ES-I3 (cell line): ENCODE data around the gene CDC42EP4.

Experiments used
- H3K36me3 ChIP-seq: 2 replicates; pipeline ENCODE4 v1.6.1; 2013; ENCODE audit warnings: mild to moderate bottlenecking, low read length, control low read depth, moderate library complexity; ENCODE audit not compliant: insufficient read depth
- H3K4me1 ChIP-seq: 2 replicates; pipeline ENCODE4 v1.6.1; 2013; ENCODE audit warnings: mild to moderate bottlenecking, control low read depth, low read length; ENCODE audit not compliant: insufficient read depth
- H3K9ac ChIP-seq: 2 replicates; pipeline ENCODE4 v1.6.1; 2013; ENCODE audit warnings: low read depth, mild to moderate bottlenecking, low read length, moderate library complexity
- H3K9me3 ChIP-seq: 2 replicates; pipeline ENCODE4 v1.6.1; 2013; ENCODE audit warnings: mild to moderate bottlenecking, low read length, moderate library complexity; ENCODE audit not compliant: control insufficient read depth, insufficient read depth

The CDC42EP4 gene

DNA sequence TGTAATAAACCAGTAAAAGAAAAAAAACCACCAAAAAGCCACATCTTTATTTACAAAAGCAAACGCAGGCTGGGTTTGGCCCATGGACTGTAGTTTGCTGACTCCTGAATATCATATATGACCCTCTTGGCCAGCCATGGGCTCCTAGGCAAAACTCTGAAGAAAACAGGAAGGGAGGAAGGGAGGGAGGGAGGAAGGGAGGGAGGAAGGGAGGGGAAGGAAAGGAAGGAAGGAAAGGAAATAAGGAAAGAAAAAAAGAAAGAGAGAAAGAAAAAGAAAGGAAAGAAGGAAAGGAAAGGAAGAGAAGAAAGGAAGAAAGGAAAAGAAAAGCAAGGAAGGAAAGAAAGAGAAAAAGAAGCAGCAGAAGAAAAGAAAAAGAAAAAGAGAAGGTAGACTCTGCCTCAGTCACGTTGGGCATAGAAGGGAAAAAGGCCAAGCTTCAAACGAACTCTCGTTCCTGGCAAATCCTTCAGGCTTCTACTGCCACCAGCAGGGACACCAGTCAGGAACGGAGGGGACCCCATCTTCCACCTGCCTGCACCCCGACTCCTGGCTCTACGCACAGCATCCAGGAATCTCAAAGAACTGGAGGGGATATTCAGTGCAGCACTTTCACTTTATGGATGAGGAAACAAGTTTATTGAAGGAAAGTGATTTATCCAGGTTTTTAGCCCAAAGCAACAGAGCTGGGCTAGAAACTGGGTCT, 22.1 kb downstream of the CDC42EP4 start:
- H3K9me3 ChIP-seq = no peaks in the 10 kb centered on the region
- no peak overlapping the region for H3K9ac ChIP-seq
- peaks cover 4% of the 10 kb centered on the region; the same call in 1 of the 2 replicates for H3K36me3 ChIP-seq
- peaks cover 18% of the 10 kb centered on the region; the same call in 1 of the 2 replicates for H3K4me1 ChIP-seq

DNA sequence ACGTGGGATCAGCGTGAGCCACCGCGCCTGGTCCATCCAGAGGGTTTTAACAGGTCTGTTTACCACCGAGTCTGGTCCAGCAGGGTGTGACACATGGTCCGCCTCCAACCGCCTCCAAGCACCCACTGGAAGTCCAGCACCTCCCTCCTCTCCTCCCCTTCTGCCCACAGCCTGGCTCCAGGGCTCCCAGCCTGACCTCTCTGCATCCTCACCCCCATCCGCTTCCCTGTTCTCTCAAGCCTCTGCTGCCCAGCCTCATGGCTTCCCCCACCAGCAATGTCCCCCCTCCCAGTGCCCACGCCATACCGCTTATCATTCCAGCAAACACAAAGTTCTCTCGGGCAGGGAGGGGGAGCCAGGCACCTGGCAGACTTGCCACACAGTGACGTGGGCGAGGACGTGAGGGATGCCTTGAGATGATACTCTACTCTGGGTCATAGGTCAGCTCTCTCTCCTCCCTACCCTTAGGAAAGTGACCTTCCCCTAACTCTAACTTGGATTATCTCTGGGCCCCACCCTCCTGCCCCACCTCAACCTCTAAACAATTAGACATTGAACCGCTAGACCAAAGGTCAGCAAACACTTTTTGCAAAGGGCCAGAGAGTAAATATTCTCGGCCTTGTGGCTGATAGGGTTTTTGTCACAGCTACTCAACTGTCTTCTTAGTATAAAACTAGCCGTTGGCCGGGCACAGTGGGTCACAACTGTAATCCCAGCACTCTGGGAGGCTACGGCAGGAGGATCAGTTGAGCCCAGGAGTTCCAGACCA, 23.1 kb downstream of the CDC42EP4 start:
- Histone ChIP-seq H3K9me3 (no peaks in the 10 kb centered on the region), H3K9ac (no peak overlapping the region), H3K4me1 (peaks cover 22% of the 10 kb centered on the region; the same call in 1 of the 2 replicates), H3K36me3 (peaks cover 4% of the 10 kb centered on the region; the same call in 1 of the 2 replicates)

DNA sequence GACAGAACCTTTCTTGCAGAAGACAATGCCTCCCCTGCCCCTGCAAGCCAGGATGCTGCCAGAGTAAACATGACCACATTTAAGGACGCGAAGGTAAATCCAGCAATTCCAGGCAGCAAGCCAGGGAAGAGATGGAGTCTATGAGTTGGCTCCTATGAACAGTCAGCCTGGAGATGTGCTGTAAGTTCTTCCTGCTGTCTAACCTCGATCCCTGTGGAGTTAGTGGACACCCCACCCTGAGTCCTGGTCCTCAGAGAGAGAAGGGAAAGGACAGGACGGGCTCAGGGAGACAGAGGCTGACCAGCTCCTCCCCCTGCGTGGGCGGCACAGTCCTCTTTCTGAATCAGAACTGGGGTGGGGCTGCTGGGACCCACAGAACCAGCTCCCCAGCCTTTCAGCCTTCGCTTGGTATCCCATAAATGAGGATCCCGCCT, 24.9 kb downstream of the CDC42EP4 start:
- Histone ChIP-seq H3K4me1 (peaks cover 20% of the 10 kb centered on the region; the same call in 1 of the 2 replicates), H3K9me3 (no peaks in the 10 kb centered on the region), H3K9ac (no peak overlapping the region), H3K36me3 (peaks cover 4% of the 10 kb centered on the region; the same call in 1 of the 2 replicates)

- Histone ChIP-seq H3K9ac (no peak overlapping the region), H3K36me3 (peaks cover 4% of the 10 kb centered on the region; the same call in 1 of the 2 replicates), H3K9me3 (no peaks in the 10 kb centered on the region), H3K4me1 (peaks cover 13% of the 10 kb centered on the region; the same call in 1 of the 2 replicates)
Observed at GRCh38 chr17:73285916-73286862, 25.6 kb downstream of the CDC42EP4 start.

GRCh38 chr17:73285603-73285908, 26.2 kb downstream of the CDC42EP4 start:
- Histone ChIP-seq H3K9ac (no peak overlapping the region), H3K4me1 (peaks cover 10% of the 10 kb centered on the region; the same call in 1 of the 2 replicates)

DNA sequence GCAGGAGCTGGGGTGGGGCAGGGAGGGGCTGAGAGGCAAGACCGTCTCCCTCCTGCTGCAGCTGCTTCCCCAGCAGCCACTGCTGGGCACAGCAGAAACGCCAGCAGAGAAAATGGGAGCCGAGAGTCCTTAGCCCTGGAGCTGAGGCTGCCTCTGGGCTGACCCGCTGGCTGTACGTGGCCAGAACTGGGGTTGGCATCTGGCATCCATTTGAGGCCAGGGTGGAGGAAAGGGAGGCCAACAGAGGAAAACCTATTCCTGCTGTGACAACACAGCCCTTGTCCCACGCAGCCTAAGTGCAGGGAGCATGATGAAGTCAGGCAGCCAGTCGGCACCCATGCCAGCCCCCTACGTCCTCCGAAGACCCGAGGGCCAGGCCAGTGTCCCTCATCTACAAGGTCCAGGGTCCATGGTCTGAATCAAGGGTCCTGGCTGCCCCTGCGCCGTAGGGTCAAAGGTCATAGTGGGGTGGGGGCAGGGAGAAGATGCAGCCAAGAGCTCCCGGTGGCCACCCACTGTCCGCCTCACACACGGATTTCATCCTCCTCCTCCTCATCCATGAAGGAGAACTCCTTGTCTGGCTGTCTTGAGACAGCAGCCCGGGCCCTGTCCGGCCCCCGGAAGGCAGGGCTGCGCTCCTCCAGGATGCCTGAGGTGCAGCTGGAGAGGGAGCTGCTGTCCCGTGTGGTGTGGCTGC, 26.7 kb downstream of the CDC42EP4 start:
- Histone ChIP-seq H3K36me3 (peaks cover 4% of the 10 kb centered on the region; the same call in 1 of the 2 replicates), H3K4me1 (peaks cover 10% of the 10 kb centered on the region; the same call in 1 of the 2 replicates), H3K9me3 (no peaks in the 10 kb centered on the region), H3K9ac (no peak overlapping the region)

More at GRCh38 chr17:73285603-73285908, 26.2 kb downstream of the CDC42EP4 start:
- Histone ChIP-seq H3K36me3 (peaks cover 4% of the 10 kb centered on the region; the same call in 1 of the 2 replicates), H3K9me3 (no peaks in the 10 kb centered on the region)

- Histone ChIP-seq H3K4me1 (peaks cover 10% of the 10 kb centered on the region; the same call in 1 of the 2 replicates), H3K9ac (no peak overlapping the region)
Observed at GRCh38 chr17:73284354-73284753, 27.4 kb downstream of the CDC42EP4 start.

GRCh38 chr17:73283841-73284282, 27.9 kb downstream of the CDC42EP4 start:
- Histone ChIP-seq H3K9ac (no peak overlapping the region), H3K36me3 (peaks cover 4% of the 10 kb centered on the region; the same call in 1 of the 2 replicates)

More at GRCh38 chr17:73284354-73284753, 27.4 kb downstream of the CDC42EP4 start:
- Histone ChIP-seq H3K36me3 (peaks cover 4% of the 10 kb centered on the region; the same call in 1 of the 2 replicates), H3K9me3 (no peaks in the 10 kb centered on the region)

DNA sequence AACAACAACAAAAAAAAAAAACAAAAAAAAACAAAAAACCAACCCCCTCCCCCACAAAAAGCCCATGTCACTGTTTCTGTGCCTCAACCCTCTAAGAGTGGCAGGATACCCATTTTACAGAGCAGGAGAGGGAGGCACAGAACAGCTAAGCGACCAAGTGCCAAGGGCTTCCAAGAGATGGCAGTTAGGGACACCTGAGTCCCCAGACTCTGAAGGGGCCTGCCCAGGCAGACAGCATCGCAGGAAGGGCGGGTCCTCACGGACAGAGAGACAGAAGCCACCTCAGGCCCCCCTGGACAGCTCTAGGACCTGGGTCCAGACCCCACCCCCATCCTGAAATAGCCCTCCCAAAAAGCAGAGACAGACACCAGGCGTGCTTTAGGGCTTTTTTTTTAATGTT, 28.6 kb downstream of the CDC42EP4 start:
- H3K9ac ChIP-seq = no peak overlapping the region
- H3K4me1 ChIP-seq = peaks cover 10% of the 10 kb centered on the region; the same call in 1 of the 2 replicates
- peaks cover 4% of the 10 kb centered on the region; the same call in 1 of the 2 replicates for H3K36me3 ChIP-seq
- no peaks in the 10 kb centered on the region for H3K9me3 ChIP-seq

More at GRCh38 chr17:73283841-73284282, 27.9 kb downstream of the CDC42EP4 start:
- peaks cover 10% of the 10 kb centered on the region; the same call in 1 of the 2 replicates for H3K4me1 ChIP-seq
- no peaks in the 10 kb centered on the region for H3K9me3 ChIP-seq

GRCh38 chr17:73282629-73283028, 29.2 kb downstream of the CDC42EP4 start:
- H3K9me3 ChIP-seq = no peaks in the 10 kb centered on the region
- peaks cover 4% of the 10 kb centered on the region; the same call in 1 of the 2 replicates for H3K36me3 ChIP-seq
- H3K4me1 ChIP-seq = peaks cover 10% of the 10 kb centered on the region; the same call in 1 of the 2 replicates
- H3K9ac ChIP-seq = no peak overlapping the region

DNA sequence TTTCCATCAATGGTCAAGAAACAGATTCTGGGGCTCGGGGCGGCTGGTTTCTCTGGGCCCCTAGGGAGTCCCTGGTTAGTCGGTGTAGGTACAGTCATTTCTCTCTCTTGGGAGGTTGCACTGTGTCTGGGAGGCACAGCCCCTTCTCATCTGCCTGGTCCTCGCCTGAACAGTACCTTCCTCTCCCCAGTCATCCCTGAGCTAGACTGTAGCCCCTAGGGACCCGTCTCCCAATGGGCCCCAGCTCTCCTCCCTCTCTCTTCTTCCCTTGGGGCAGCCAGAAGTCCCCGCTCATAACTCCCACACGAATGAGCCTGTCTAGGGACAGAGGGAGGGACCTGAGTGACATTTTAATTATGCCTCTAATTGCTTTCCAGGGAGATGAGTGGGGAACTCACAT, 29.9 kb downstream of the CDC42EP4 start:
- H3K4me1 ChIP-seq = peaks cover 10% of the 10 kb centered on the region; the same call in 1 of the 2 replicates
- H3K36me3 ChIP-seq = peaks cover 4% of the 10 kb centered on the region; the same call in 1 of the 2 replicates
- H3K9ac ChIP-seq = no peak overlapping the region

DNA sequence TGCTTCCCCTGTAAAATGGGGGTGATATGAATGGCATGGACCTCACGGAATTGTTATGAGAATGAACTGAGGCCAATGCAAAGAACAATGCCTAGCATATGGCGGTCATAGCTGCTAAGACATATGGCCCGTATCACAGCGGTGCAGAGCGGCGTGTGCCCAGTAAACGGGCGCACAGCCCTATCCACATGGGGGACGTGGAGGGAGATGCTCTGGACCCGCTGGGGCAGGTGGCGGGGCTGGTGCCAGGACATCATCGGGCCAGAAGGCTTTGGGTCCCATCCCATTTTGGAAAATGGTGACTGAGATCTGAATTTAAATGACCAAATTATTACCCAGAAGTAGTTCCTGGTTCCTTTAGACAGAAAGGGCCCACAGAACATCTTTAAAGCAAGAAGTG, 31.6 kb downstream of the CDC42EP4 start:
- Histone ChIP-seq H3K36me3 (no peaks in the 10 kb centered on the region), H3K9me3 (no peaks in the 10 kb centered on the region), H3K9ac (no peak overlapping the region), H3K4me1 (peaks cover 10% of the 10 kb centered on the region; the same call in 1 of the 2 replicates)

More for the DNA sequence above, 29.9 kb downstream of the CDC42EP4 start:
- no peaks in the 10 kb centered on the region for H3K9me3 ChIP-seq

DNA sequence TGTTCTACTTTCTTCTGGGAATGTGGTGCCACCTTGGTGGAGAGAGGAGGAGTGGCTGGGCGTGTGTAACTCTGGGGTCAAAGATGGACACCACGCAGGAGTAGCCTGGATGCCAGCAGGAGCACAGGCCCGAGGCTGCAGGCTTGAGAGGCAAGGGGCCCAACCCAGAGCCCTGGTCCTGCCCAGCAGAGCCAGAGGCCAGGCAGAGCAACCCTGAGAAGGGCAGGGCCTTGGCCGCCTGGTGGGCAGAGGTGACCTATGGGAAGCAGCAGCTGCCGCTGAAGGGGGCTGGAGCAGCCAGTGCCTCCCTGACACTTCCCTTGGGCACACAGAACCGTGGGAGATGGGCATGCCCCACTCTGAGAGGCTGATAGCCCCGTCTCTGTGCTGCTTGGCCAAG, 32.1 kb downstream of the CDC42EP4 start:
- Histone ChIP-seq H3K4me1 (peaks cover 10% of the 10 kb centered on the region; the same call in 1 of the 2 replicates), H3K9me3 (no peaks in the 10 kb centered on the region), H3K36me3 (no peaks in the 10 kb centered on the region), H3K9ac (no peak overlapping the region)
